PFSK-1 (cell line): ENCODE results near the gene HLA-A.

Experiments used
- FOXP2 ChIP-seq: optimal IDR thresholded peaks from 2 replicates; pipeline ENCODE3; 2011; ENCODE audit warnings: borderline replicate concordance, control low read depth, inconsistent platforms; ENCODE audit not compliant: insufficient read depth; ENCODE audit errors: extremely low read length, extremely low read depth
- POLR2AphosphoS5 ChIP-seq: IDR thresholded peaks from 2 replicates; pipeline ENCODE4 v1.6.1; 2012; ENCODE audit warnings: low read depth, mild to moderate bottlenecking, control low read depth, low read length, moderate library complexity
- SIN3A ChIP-seq: IDR thresholded peaks from 2 replicates; pipeline ENCODE4 v1.6.1; 2012; ENCODE audit warnings: mild to moderate bottlenecking, low read length, moderate library complexity, borderline replicate concordance; ENCODE audit not compliant: insufficient read depth
- TAF1 ChIP-seq: IDR thresholded peaks from 2 replicates; pipeline ENCODE4 v1.6.1; 2012; ENCODE audit warnings: low read length, control low read depth, borderline replicate concordance; ENCODE audit not compliant: insufficient read depth
- TF ChIP-seq, protein P1 (sequence below), 2 experiments: IDR thresholded peaks; 2 replicates each; pipeline versions ENCODE4 v1.6.1 to v1.8.0; 2011 to 2012; ENCODE audit warnings: low read depth in 2 of 2, low read length in 2 of 2, control low read depth in 1 of 2, inconsistent platforms in 1 of 2, mild to moderate bottlenecking in 1 of 2, moderate library complexity in 1 of 2; ENCODE audit not compliant: insufficient read depth in 1 of 2

HLA-A gene

DNA sequence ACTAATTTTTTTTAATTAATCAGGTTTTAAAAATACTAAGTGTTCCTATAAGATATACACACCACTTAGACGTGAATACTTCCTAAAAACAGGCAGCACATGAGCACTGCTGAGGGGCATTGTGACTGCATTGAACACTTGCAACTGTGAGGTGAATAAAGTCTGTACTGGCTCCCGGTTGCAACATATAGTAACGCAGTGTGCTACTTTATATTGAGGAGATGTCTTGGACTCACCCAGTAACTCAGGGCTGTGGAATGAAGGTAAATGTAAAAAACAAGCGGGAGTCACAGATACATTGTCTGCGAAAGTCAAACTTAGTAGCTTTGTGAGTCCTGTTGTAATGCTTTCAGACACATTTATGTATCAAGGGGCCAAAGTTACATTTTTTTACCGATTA, 17.0 kb upstream of the HLA-A start:
- no peak for TF ChIP-seq SIN3A

DNA sequence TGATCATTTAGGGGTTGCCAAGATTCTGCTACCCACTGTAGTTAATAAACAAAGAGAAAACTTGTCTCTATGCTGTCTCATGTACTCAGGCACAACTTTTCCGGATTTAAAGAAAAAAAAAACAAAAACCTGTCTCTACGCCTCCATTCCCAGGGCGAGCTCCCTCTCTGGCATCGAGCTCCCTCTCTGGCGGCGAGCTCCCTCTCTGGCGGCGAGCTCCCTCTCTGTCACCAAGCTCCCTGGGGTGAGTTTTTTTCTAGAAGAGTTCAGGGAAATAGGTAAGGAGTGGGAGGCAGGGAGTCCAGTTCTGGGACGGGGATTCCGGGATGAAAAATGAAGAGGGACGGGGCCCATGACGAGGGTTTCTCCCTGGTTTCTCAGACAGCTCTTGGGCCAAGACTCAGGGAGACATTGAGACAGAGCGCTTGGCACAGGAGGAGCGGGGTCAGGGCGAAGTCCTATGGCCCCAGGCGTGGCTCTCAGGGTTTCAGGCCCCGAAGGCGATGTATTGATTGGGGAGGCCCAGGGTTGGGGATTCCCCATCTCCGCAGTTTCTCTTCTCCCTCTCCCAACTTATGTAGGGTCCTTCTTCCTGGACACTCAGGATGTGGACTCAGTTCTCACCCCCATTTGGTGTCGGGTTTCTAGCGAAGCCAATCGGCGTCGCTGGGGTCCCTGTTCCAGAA, 16.5 kb upstream of the HLA-A start:
- TF ChIP-seq TAF1 (no peak), SIN3A (no peak), POLR2AphosphoS5 (no peak), FOXP2 (no peak)
- TF ChIP-seq, protein P1, sequence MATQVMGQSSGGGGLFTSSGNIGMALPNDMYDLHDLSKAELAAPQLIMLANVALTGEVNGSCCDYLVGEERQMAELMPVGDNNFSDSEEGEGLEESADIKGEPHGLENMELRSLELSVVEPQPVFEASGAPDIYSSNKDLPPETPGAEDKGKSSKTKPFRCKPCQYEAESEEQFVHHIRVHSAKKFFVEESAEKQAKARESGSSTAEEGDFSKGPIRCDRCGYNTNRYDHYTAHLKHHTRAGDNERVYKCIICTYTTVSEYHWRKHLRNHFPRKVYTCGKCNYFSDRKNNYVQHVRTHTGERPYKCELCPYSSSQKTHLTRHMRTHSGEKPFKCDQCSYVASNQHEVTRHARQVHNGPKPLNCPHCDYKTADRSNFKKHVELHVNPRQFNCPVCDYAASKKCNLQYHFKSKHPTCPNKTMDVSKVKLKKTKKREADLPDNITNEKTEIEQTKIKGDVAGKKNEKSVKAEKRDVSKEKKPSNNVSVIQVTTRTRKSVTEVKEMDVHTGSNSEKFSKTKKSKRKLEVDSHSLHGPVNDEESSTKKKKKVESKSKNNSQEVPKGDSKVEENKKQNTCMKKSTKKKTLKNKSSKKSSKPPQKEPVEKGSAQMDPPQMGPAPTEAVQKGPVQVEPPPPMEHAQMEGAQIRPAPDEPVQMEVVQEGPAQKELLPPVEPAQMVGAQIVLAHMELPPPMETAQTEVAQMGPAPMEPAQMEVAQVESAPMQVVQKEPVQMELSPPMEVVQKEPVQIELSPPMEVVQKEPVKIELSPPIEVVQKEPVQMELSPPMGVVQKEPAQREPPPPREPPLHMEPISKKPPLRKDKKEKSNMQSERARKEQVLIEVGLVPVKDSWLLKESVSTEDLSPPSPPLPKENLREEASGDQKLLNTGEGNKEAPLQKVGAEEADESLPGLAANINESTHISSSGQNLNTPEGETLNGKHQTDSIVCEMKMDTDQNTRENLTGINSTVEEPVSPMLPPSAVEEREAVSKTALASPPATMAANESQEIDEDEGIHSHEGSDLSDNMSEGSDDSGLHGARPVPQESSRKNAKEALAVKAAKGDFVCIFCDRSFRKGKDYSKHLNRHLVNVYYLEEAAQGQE (IDR thresholded peaks at IDR 0.05; ENCODE audit: insufficient read depth in 1 of 2, low read depth in 2 of 2, low read length in 2 of 2) = no peak

DNA sequence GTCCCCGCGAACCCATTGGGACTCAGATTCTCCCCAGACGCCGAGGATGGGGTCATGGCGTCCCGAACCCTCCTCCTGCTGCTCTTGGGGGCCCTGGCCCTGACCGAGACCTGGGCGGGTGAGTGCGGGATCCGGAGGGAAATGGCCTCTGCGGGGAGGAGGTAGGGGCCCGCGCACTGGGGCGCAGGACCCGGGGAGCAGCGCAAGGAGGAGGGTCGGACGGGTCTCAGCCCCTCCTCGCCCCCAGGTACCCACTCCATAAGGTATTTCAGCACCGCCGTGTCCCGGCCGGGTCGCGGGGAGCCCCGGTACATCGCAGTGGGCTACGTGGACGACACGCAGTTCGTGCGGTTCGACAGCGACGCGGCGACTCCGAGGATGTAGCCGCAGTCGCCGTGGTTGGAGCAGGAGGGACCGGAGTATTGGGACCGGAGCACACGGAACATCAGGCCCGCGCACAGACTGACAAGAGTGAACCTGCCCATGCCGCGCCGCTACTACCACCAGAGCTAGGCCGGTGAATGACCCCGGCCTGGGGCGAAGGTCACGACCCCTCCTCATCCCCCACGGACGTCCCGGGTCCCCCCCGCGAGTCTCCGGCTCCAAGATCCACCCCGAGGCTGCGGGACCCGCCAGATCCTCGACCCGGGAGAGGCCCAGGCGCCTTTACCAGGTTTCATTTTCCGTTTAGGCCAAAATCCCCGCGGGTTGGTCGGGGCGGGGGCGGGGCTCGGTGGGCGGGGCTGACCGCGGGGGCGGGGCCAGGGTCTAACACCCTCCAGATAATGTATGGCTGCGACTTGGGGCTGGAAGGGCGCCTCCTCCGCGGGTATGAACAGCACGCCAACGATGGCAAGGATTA, 15.7 kb upstream of the HLA-A start:
- TF ChIP-seq FOXP2 (no peak), TAF1 (no peak), SIN3A (no peak), POLR2AphosphoS5 (no peak)
- TF ChIP-seq, protein P1 (IDR thresholded peaks at IDR 0.05; ENCODE audit: insufficient read depth in 1 of 2, low read depth in 2 of 2, low read length in 2 of 2) = no peak

DNA sequence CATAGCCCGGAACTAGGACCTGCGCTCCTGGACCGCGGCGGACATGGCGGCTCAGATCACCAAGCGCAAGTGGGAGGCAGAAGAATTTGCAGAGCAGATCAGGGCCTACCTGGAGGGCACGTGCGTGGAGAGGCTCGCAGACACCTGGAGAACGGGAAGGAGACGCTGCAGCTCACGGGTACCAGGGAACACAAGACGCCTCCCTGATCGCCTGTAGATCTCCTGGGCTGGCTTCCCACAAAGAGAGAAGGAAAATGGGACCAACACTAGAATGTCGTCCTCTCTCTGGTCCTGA, 15.1 kb upstream of the HLA-A start:
- TF ChIP-seq, protein P1 (IDR thresholded peaks at IDR 0.05; ENCODE audit: insufficient read depth in 1 of 2, low read depth in 2 of 2, low read length in 2 of 2) = no peak
- TF ChIP-seq FOXP2 (no peak), SIN3A (no peak), TAF1 (no peak), POLR2AphosphoS5 (no peak)

DNA sequence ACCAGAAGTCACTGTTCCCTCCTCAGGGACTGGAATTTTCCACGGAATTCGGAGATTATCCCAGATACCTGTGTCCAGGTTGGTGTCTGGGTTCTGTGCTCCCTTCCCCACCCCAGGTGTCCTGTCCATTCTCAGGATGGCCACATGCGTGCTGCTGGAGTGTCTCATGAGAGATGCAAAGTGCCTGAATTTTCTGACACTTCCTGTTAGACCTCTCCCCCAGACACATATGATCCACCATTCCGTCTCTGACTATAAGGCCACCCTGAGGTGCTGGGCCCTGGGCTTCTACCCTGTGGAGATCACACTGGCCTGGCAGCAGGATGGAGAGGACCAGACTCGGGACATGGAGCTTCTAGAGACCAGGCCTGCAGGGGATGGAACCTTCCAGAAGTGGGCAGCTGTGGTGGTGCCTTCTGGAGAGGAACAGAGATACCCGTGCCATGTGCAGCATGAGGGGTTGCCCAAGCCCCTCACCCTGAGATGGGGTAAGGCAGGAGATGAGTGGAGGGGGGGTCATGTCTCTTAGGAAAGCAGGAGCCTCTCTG, 14.4 kb upstream of the HLA-A start:
- TF ChIP-seq POLR2AphosphoS5 = no peak
- no peak for TF ChIP-seq FOXP2
- no peak for TF ChIP-seq SIN3A
- no peak for TF ChIP-seq TAF1
- TF ChIP-seq, protein P1 (IDR thresholded peaks at IDR 0.05; ENCODE audit: insufficient read depth in 1 of 2, low read depth in 2 of 2, low read length in 2 of 2) = no peak
